PC-3 (cell line): Measurements from ENCODE around the gene CNIH3.

Source experiments
- EZH2 ChIP-seq: fragments of 300-600 bp; sonication (generic); IDR thresholded peaks from one replicate; pipeline ENCODE4 v1.6.1; 2017; ENCODE audit warnings: antibody characterized with exemption, mild to moderate bottlenecking, low read length; ENCODE audit not compliant: unreplicated experiment
- EZH2phosphoT487 ChIP-seq: fragments of 300-600 bp; sonication (generic); IDR thresholded peaks from 2 replicates; pipeline ENCODE4 v1.6.1; 2018; ENCODE audit warnings: mild to moderate bottlenecking, antibody characterized with exemption, low read length, borderline replicate concordance
- TF ChIP-seq, protein P1 (sequence below): fragments of 300-600 bp; sonication (generic); conservative IDR thresholded peaks from 2 replicates; pipeline ENCODE4 v1.5.1; 2017; ENCODE audit warnings: antibody characterized with exemption, low read depth, mild to moderate bottlenecking, low read length

- TF ChIP-seq, protein P1, sequence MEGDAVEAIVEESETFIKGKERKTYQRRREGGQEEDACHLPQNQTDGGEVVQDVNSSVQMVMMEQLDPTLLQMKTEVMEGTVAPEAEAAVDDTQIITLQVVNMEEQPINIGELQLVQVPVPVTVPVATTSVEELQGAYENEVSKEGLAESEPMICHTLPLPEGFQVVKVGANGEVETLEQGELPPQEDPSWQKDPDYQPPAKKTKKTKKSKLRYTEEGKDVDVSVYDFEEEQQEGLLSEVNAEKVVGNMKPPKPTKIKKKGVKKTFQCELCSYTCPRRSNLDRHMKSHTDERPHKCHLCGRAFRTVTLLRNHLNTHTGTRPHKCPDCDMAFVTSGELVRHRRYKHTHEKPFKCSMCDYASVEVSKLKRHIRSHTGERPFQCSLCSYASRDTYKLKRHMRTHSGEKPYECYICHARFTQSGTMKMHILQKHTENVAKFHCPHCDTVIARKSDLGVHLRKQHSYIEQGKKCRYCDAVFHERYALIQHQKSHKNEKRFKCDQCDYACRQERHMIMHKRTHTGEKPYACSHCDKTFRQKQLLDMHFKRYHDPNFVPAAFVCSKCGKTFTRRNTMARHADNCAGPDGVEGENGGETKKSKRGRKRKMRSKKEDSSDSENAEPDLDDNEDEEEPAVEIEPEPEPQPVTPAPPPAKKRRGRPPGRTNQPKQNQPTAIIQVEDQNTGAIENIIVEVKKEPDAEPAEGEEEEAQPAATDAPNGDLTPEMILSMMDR = no peak
- TF ChIP-seq EZH2 = no peak
- TF ChIP-seq EZH2phosphoT487 = no peak
Observed at GRCh38 chr1:224781800-224782199, 165.7 kb downstream of the CNIH3 start.
